GM12891 (cell line): ENCODE measurements around the gene CHD3.

Source experiments
- PAX5 ChIP-seq: IDR thresholded peaks from 2 replicates; pipeline ENCODE4 v1.6.1; 2011; ENCODE audit warnings: low read length, moderate library complexity, mild to moderate bottlenecking; ENCODE audit not compliant: insufficient read depth, severe bottlenecking
- POLR2A ChIP-seq: IDR thresholded peaks from 2 replicates; pipeline ENCODE4 v1.6.1; 2011; ENCODE audit warnings: low read depth, low read length, control low read depth
- POLR2AphosphoS5 ChIP-seq: IDR thresholded peaks from 2 replicates; pipeline ENCODE4 v1.6.1; 2011; ENCODE audit warnings: low read depth, low read length, control low read depth
- POU2F2 ChIP-seq: IDR thresholded peaks from 2 replicates; pipeline ENCODE4 v1.6.1; 2011; ENCODE audit warnings: low read depth, mild to moderate bottlenecking, control low read depth, low read length, moderate library complexity
- SPI1 ChIP-seq: IDR thresholded peaks from 2 replicates; pipeline ENCODE4 v1.6.1; 2011; ENCODE audit warnings: low read depth, low read length, control low read depth
- TAF1 ChIP-seq: IDR thresholded peaks from 2 replicates; pipeline ENCODE4 v1.6.1; 2011; ENCODE audit warnings: low read depth, low read length, control low read depth

- TF ChIP-seq POLR2A (no peak), POLR2AphosphoS5 (no peak), SPI1 (no peak), PAX5 (no peak), TAF1 (no peak), POU2F2 (no peak)
These were observed 33.8 kb downstream of the CHD3 start for GRCh38 chr17:7922269-7922844.
